GM12874 (cell line): ENCODE results near the gene ORMDL2.

ENCODE experiments used
- TF ChIP-seq, protein P1 (sequence below): IDR thresholded peaks from 2 replicates; pipeline ENCODE4 v1.5.1; 2011; ENCODE audit warnings: low read depth, mild to moderate bottlenecking, control low read depth, low read length, moderate library complexity; ENCODE audit not compliant: insufficient read depth

ORMDL2 gene

DNA sequence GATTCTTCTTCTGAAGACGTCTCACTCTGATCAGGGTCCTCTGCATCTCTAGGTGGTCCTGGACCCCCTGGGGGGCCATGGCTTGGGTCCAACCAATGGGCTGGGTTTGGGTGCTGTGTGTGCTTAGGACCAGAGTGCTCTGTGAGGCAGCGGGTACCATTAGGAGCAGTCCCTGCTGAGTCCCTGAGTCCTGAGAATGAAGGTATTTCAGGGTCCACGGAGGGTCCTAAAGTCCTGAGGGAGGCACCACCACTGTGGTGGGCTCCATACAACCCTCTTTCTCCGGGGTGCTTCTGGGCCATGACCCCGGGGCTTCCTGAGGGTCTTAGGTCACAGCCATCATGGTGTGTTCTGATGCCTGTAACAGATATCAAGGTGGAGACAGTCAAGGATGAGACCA is 10.5 kb downstream of the ORMDL2 start:
- TF ChIP-seq, protein P1, sequence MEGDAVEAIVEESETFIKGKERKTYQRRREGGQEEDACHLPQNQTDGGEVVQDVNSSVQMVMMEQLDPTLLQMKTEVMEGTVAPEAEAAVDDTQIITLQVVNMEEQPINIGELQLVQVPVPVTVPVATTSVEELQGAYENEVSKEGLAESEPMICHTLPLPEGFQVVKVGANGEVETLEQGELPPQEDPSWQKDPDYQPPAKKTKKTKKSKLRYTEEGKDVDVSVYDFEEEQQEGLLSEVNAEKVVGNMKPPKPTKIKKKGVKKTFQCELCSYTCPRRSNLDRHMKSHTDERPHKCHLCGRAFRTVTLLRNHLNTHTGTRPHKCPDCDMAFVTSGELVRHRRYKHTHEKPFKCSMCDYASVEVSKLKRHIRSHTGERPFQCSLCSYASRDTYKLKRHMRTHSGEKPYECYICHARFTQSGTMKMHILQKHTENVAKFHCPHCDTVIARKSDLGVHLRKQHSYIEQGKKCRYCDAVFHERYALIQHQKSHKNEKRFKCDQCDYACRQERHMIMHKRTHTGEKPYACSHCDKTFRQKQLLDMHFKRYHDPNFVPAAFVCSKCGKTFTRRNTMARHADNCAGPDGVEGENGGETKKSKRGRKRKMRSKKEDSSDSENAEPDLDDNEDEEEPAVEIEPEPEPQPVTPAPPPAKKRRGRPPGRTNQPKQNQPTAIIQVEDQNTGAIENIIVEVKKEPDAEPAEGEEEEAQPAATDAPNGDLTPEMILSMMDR: no peak

DNA sequence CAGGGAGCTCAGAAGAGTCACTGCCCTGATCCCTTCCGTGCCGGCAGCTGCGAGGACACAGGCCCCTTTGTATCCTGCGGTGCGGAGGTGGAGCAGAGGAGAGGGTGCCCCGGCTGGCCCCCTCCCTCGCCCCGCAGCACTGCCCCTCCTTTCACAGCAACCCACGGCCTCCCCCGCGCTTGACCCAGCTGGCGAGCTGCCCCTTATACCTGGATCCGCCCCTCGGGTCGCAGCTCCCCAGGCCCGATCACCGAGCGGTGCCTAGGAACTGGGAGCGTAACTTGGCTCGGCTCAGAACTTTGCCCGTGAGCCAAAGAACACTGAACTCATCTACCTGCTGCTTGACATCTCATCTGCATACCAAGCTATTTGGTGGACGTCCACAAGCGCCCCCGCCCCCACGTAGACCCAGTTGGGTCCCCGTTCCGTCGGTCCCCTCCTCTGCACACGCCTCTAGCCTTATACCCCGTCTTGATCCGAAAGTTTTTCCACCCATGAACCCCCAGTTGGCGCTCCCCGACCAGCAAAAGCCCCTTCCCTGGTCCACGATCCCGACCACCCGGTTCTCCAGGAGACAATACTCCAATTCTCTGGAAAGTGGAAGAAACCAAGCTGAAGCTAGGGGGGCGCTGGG is 12.2 kb downstream of the ORMDL2 start:
- TF ChIP-seq, protein P1: no peak

DNA sequence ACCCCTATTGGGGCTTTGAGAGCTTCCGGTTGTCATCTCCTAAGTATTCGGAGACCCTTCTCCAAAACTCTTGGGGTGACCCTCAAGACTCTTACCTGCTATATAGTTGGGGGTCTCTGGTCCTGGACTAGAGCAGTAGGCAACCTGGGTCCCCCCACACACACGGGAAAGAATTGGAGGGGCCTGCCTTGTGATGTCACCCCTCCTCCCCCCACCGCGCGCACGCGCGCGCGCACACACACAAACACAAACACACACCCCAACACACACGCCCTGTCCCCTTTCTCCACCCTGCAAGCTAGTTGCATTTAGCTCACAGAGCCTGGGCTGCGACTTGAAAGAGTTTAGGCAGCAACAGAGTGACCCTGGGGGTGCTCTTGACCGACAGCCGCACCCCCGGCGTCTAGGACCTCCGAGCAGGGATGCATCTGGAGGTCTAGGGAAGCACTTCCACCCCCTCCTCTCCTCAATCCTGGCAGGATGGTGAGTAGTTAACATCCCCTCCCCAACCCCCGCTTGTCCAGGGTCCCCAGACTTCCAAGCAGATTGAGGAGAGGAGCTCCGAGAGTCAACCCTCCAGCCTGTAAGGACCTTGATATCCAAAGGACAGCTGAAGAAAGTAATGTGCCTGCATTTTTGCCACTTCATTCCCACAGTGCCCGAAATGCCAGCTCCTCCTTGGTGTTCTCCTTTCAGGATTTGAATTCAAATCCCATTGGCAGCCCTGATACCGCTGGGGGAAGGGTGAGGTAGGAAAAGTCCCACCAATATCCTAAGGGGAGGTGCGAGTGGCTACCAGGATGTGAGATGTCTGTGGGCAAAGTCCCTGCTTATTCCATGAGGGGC is 13.0 kb downstream of the ORMDL2 start:
- TF ChIP-seq, protein P1: no peak

DNA sequence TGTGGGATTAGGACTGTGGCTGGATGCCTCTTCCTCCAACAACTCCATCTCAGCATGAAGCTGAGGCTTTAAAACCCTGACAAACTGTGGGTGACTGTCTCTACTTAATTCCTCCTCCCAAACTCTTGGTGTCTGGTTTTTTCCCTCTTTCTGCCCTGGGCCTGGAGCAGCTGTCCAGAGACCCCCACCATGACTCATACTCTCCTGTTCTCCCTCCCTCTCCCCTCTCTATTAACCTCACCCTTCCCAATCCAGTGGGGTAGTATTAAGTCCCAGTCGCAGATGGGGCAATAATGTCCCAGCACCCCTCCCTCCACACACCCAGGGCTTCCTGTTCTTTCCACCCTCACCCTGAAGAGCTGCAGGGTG is 13.6 kb downstream of the ORMDL2 start:
- TF ChIP-seq, protein P1: no peak

DNA sequence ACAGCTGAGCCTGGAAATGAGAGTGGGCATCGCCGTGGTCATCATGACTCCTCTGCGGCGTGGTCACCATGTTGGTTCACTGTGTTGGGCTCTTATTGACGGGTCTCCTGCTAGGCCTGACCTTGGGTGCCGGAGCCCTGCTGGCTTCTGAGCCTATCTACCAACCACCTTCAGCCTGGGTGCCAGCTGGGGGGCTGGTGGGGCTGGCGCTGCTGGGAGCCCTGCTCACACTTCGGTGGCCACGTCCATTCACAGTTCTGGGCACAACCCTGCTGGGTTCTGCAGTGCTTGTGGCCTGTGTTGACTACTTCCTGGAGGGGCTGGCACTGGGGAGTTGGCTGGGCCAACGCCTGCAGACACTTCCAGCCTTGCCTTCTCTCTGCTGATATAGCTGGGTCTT is 15.2 kb downstream of the ORMDL2 start:
- TF ChIP-seq, protein P1: no peak

DNA sequence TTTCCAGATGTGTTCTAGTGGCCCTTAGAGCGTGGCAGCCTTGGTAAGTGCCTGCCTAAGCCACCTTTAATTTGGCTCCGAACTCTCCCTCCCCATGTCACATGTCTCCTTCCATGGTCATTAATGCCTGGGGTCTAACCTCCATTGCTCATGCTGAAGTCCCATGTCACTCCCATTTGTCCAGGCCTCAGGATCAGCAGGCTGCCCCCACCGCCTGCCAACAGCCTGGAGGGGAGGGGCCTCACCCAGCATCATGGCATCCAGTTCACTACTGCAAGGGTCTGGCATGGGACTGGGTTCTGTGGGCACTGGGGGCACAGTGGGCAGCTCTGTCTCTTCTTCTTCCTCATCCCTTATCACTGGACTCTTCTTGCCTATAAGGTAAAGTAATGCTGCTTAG is 20.5 kb downstream of the ORMDL2 start:
- TF ChIP-seq, protein P1: no peak

DNA sequence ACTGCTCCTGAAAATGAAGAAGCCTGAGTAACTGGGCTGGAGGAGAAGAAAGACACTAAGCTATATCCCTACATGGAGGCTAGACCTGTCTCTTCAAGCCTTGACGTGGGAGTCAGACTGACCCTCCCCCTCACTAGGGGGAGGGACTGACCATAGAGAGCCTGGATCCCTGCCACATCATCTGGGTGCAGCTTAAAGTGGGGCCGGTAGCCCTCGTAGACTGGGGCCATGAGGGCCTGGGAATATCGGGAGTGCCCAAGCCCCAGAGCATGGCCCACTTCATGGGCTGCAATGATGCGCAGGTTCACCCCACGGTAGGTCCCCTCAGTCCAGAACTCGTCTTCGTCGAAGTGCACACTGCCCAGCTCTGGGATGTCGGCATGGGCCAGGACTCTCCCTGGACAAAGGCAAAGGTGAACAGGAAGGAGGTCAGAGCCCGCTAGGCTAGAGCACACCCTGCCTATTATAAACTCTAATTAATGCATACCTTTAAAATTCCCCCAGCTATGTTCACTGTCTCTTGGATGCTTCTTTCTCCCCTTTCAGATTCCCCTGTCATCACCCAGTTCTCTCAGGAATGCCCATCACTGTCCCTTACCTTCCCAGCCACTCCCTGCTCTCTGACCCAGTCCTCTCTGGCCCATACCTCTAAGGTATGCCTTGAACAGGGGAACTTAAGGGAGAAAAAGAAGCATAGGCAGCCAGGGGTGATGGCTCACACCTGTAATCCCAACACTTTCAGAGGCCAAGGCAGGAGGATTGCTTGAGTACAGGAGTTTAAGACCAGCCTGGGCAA is 21.7 kb downstream of the ORMDL2 start:
- TF ChIP-seq, protein P1: no peak
